Astrocyte (in vitro differentiated cells and primary cell): ENCODE measurements around the gene ST6GALNAC3.

ENCODE experiments used
- EZH2 ChIP-seq: IDR thresholded peaks from 2 replicates; pipeline ENCODE4 v1.6.1; 2012; ENCODE audit warnings: mild to moderate bottlenecking, low read length, inconsistent platforms; ENCODE audit not compliant: insufficient read depth
- TF ChIP-seq, protein P1 (sequence below): IDR thresholded peaks from 2 replicates; pipeline ENCODE4 v1.5.1; 2011; ENCODE audit warnings: low read depth, mild to moderate bottlenecking, inconsistent platforms, low read length, moderate library complexity; ENCODE audit not compliant: insufficient read depth

DNA sequence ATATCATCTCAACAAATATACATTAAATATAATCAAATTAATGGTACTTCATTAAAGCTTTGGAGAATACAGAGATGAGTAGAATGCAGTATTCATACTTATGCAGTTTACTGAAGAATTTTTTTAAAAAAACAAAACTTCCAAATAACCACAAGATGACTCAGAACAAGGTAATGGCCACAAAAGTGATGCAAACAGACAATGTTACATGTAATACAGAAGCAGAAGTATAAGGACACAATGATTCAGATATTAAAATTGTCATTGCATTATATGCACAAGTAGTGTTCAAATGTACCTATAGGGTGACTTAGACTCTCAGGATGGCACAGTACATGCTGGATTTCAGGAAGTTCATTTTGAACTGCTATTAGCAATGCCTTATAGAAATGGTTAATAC lies 565.5 kb downstream of the ST6GALNAC3 start:
- TF ChIP-seq, protein P1, sequence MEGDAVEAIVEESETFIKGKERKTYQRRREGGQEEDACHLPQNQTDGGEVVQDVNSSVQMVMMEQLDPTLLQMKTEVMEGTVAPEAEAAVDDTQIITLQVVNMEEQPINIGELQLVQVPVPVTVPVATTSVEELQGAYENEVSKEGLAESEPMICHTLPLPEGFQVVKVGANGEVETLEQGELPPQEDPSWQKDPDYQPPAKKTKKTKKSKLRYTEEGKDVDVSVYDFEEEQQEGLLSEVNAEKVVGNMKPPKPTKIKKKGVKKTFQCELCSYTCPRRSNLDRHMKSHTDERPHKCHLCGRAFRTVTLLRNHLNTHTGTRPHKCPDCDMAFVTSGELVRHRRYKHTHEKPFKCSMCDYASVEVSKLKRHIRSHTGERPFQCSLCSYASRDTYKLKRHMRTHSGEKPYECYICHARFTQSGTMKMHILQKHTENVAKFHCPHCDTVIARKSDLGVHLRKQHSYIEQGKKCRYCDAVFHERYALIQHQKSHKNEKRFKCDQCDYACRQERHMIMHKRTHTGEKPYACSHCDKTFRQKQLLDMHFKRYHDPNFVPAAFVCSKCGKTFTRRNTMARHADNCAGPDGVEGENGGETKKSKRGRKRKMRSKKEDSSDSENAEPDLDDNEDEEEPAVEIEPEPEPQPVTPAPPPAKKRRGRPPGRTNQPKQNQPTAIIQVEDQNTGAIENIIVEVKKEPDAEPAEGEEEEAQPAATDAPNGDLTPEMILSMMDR = no peak
- no peak for TF ChIP-seq EZH2
